Stromal cell of bone marrow (primary cell): ENCODE results near the gene FRMD4B.

ENCODE experiments used
- DNase-seq: peaks from one replicate; pipeline ENCODE4 v3.0.0-alpha.2; 2012; ENCODE audit warnings: low read depth

Gene FRMD4B

DNA sequence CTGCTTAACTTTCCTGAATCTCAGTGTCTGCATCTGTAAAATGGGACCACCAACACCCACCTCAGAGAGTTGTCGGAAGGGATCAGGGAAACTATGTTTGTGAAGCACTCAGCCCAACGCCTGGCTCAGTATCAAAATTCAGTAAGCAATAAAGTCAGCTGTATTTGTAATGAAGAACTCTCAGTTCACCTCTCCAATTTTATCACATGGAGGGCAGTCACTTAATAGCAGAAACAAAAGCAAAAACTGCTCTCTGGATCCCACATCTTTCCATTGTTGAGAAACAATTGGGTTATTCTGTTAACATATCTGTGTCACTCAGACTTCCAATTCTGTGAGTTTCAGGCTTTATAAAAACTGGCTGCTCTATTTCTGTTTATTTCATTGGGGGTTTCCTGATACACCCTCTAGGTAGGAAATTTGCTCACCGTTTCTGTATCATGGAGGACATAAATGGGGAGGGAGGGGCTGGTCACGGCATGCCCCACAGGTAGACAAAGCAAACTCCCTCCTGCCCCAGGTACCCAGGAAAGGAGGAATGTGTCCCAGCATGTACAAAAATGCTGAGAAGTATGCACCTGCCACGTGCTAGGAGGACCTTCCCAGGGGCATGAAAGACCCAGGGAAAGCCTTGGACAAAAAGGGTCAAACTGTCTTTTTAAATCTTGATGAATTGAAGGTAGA lies 182.1 kb downstream of the FRMD4B start:
- no peak for DNase-seq

DNA sequence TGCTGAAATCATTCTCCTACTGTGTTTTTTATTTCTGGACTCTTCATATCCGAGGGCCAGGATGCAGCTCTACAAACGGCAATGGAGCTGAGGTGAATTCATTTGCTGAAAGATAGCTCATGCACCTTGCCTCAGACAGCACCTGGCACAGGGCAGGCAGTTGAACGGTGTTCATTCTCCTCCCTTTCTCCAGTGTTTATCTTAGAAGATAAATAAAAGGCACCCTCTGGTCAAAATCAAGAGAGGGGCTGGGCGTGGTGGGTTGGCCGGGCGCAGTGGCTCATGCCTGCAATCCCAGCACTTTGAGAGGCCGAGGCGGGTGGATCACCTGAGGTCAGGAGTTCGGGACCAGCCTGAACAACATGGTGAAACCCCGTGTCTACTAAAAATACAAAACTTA lies 184.2 kb downstream of the FRMD4B start:
- no peak for DNase-seq

DNA sequence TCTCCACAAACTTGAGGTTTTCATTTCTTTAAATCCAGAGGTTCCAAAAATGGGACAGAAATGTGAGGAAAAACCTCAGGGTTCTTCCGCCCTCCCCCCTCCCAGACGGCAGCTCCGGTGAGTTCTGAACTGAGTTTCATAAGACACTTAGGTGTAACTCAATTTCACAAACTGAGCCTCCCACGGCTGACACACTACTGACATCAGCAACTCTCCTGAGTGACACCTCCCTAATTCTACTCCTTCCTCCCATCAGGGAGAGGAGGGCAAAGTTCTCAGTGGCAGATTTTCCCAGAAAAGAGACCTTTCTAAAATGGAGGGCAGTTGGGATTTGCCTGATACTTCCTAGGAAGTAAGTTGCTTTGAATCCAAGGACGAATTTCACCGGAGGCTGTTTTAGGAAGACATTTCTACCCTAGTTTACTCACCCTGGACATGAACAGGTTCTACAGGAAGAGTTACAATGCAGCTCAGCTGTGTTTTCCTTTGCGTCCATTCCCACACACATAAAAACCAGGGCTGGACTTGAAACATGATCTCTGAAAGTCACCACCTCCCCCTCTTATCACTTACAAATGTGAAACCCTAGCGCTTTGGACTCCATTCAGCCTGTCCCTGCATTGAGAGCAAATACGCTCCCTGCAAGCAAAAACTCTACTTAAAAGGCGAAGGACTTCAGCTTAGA lies 185.4 kb downstream of the FRMD4B start:
- DNase-seq, result no peak

DNA sequence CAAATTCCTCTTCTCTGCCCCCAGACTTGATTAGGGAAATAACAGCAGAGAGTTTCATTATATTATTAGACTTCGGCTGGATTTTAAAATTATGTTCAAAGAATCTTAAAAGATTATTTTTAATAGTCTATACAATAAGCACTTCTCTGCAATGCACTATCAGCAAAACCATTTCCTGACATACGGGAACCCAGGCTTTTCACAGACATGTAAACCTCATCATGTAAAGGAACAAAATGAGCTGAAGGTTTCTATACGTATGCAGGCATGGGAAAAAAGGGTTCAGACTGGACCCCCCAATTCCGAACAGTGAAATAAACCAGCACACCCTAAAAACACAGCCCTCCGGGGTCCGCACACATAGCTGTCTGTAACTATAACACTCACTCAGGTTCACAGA lies 185.9 kb downstream of the FRMD4B start:
- no peak for DNase-seq

DNA sequence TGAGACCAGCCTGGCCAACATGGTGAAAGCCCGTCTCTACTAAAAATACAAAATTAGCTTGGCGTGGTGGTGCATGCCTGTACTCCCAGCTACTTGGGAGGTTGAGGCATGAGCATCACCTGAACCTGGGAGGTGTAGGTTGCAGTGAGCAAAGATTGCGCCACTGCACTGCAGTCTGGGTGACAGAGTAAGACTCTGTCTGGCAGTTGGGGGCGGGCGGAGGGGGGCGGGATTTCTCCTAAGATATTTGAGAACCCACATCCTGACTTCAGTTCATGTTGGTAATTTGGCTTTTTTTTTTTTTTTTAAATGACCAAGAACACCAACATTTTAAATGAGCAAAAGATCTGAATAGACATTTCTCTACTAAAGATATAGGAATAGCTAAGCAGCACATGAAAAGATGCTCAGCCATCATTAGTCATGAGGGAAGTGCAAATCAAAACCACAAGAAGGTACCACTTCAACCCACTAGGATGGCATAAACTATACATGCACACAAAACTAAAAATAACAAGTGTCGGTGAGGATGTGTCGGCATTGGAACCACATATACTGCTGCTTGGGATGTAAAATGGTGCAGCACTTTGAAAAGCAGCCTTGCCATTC lies 187.9 kb downstream of the FRMD4B start:
- DNase-seq, result no peak

DNA sequence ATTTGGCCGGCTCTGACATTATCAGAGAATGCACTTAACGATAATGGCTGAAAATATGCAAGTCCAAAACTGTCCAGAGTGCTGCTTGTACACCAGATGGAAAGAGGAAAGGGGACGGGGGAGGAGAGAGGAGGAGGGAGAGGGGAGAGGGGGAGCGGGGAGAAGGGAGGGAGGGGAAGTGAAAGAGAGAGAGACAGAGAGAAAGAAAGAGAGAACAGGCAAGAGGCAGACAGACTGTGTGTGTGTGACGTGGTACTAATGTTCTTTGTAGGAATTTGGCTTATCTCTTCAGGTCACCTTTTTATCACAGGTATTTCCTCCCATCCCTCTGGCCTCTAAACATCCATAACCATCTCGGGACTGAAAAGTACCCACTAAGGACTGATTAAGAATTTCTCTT lies 188.4 kb downstream of the FRMD4B start:
- DNase-seq, result no peak

DNA sequence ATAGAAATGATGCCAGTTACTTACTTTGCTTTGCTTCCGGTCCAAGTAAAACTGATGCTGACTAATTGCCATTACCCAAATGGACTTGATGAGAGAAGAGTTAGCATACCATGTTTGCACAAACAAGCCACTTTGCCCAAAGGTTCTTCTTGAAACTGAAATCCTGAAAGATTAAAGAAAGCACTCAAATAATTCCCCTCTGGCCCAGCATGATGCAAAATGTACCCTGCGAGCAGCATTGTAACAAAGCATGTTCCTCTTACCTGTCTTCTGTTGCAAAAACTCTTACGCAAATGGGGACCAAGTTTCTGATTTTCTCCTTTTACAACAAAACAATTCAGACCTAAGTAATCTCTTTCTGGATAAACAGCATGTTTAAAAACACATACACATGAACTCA lies 189.0 kb downstream of the FRMD4B start:
- DNase-seq, result no peak

DNA sequence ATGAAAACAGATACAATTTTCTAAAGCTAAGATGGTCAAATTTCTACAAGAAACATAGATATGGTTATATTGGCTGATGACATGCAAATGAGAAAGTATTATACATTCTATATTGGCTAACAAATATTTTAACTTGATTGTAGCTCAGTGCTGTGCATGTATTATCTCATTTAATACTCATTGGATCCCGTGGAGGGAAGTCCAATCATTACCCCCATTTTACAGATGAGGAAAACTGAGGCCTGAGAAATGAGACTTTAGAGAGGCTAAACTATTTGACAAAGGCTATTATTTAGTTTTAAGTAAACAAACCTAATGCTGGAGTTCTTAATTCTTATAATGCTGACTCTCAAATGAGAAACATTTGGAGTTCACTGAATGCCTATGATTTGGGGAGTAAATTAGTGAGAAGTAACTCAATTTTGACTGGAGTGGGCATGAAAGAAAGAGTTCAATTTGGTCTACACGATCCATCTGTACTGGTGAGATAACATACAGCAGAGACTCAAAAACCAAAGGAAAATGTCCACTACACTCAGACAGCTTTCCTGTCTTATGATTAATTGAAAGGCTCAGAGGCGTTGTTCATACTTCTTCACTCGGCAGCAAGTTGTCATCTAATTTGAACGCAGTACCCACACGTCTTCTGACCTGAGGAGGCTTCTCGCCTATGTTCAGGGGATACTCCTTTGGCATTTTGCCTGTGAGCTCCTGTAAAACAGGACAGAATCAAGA lies 191.3 kb downstream of the FRMD4B start:
- DNase-seq, result no peak

DNA sequence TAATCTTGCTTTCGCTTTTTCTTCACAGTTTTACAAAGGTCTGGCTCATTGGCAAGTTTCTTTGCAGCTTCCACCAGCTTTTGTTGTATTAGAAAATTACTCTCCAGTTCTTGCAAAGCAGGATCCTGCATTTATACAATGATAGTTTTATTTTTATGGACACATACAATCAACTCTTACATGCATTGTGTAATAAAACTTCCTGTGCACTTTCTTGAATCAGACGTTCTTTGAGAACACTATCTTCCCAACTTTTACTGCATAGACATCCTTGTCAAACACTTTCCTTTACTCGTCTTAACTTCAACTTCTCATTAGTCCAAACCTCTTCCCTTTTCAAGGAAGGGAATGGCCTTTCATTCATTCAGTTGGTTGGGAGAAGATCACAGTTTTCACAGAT lies 192.1 kb downstream of the FRMD4B start:
- DNase-seq, result no peak

DNA sequence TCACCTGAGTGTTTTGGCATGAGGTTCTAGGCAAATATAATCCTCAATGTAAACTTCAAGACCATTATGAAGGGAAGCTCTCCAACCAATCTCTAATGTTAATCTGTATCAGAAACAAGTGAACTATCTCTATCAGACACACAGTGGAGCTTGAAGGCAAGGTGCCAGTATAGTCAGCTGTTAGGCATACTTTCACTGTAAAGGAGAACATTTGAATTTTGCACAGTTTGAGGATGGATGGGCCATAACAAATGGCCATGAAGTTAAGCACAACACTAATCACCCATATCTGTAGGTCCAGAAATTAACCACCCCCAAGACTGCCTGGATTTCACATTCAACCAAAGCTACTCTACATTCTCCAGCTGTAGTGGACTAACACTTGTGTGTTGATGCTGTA lies 194.4 kb downstream of the FRMD4B start:
- no peak for DNase-seq

DNA sequence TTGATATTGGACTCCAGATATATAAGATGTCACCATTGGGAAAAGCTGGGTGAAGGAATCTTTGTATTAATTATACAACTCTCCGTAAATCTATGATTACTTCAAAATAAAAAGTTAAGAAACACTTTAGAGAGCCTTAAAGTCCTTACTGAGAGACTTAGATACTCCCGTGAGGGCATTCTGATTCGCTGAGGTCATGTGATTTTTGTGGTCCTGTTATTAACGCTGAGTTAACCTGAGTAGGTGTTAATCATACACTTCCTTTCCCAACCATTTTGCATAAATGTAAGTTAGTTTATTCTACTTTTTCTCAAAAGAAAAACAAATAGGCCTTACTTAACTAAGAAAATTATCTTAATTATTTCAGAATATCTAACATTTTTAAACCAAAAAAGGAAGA lies 196.4 kb downstream of the FRMD4B start:
- DNase-seq, result no peak

DNA sequence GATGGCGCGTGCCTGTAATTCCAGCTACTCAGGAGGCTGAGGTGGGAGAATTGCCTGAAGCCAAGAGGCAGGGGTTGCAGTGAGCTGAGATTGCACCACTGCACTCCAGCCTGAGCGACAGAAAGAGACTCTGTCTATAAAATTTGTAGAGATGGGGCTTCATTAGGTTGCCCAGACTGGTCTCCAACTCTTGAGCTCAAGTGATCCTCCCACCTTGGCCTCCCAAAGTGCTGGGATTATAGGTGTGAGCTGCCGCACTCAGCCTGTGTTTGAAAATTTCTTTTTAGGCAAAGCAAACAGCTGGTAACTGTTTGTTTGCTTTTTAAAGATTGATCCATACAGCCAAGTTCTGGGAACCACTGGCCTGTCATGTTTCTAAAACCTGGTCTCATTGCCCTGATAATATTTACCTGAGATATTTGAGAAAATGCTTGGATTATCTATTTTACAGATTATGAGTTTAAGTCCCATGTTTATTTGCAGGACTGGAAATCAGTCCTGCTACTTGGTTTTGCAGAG lies 199.3 kb downstream of the FRMD4B start:
- DNase-seq, result no peak

DNA sequence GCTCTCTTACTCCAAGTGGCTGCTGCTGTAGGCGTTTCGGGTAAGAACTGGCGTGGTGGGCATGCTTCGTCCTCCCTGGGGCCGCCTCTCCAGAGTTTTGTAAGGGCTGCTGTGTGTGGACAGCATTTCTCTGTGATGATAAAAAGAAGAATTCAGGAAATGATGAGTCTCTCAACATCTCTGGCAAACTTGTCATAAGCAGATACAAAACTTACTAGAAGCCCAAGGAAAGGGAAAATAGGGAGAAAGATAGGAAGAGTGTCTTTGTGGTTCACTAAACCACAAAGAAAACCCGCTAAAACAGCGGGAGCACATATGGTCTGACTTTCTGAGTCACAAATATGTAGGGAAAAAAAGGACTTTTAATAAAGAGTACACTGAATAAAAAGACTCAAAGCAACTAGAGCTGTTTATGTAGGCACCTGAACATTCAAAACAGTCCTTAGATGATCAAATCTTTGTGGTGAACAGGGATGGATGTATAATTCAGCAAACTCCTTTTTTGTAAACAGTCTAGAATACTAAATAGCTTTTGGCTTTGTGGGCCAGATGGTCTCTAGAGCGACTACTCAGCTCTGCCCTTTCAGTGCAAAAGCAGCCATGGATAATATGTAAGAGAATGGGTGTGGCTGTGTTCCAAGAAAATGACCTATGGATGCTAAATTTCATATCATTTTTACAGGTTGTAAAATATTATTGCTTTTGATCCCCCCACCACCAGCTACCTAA lies 203.1 kb downstream of the FRMD4B start:
- peak; percentile 35 for DNase-seq

DNA sequence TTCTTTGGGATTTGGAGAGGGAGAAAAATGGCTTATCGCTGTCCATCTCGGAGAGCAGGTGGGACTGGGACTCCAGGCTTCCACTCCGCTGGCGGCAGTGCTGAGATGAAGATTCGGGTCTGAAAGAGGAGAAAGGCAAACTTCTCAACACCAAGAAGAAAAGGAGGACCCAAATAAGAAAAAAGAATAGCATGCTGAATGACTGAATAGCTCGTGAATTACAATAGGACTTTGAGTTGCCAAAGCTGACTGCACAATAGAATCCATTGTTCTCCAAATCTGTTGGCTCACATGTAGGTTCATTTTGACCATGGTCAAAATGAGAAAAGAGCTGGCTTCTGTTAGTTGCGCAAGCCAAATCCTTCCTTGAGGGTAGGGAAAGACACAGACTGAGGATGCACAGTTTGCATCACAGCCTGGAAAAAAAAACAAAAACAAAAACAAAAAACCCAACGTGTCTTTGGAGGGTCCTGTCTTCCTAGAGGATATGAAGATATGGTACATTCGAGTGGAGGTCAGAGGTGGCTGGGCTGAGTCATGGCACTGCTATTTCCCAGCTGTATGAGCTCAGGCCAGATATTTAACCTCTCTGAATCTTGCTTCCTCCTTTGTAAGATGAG lies 204.2 kb downstream of the FRMD4B start:
- DNase-seq, result no peak

DNA sequence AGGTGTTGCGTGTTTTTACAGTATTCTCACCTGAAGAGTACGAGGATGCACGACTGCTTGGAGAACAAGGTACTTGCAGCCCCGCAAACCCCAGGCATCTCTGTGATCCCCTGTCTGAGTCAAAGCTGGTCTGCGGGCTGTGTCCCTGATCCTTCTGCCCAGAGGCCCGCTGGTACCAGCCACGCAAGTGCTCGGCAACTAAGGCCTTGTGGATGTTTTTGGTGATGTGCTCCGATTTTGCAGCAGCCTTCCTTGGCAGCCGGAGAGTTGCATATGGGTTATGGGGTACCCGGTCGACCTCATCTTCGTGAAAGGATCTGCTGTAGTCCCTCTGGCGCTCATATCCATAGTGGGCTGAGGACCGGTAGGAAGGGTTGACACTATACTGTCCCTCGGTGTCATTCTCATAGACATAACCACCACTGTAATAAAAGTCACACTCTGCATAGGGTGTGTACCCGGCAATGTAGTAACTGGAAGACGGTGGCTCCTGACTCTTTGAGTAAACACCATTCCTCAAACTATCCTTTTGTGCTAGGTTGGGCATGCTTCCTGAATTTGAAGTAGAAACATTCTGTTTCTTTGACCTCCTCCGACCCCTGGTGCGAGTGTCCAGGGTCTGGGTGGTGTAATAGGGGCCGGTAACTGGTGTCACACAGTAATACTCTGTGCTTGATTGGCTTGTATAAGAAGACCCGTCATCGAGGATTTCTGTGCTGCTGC lies 204.9 kb downstream of the FRMD4B start:
- DNase-seq, result no peak

DNA sequence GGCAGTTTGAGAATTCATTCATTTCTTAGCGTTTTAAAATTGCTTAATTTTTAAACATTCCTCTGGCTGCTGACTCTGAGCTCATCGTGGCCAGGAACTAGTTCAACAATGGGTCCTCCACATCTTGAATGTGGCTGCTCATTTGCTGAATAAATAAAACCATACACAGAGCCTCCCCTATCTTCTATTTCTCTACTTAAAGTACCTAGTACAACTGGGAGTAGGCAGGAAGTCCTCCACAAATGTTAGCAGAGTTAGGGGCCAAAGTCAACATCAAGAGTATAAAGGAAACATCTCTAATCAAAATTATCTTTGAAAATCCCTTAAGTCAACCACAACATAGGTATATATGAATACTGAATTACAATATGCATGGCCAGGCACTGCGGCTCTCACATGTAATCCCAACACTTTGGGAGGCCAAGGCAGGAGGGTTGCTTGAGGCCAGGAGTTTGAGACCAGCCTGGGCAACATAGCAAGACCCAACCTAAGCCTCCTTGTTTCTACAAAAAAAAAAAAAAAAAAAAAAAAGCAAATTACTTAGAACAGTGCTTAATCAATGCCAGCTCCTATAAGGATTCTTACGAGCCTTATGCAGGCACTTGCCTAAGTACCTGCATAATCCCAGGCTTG lies 206.0 kb downstream of the FRMD4B start:
- DNase-seq, result no peak

DNA sequence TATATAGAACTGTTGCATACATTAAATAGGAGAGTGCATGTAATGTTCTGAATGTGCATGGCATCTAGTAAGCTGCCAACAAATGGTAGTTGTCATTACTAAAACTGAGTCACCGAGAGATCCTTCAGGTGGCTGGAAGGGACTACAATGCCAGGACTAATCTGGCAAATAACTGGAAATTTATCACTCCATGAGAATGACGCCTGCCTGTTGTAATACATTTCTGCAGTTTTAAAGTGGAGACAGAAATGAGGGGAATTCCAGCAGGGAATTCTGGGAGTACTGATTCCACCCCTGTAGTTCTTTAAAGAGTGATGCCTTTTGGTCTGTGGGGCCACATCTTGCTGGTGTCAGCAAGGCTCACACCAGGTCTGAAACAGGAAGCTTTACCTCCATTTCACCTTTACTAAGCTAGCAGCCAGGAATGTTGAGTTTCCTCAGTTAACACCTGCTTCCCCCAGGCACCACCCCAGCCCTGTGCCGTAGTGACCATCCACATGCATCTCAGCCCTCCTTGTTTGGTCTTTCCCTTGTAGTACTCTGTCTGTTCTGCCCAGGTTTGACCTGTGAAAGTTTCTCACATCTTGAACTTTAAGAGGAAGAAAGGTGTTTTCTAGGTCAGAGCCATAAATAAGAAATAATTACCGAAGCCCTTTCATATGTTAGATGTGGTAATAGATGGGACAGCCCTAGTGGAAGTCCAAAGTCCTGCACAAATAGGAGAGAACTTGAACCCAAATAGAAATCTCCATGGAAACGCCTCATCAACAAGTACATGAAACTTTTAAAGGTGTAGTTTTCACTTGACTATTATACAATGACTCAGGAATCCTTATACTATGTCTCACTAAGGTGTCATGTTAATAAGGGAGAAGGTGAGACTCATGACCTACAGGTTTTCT lies 206.8 kb downstream of the FRMD4B start:
- DNase-seq, result no peak

DNA sequence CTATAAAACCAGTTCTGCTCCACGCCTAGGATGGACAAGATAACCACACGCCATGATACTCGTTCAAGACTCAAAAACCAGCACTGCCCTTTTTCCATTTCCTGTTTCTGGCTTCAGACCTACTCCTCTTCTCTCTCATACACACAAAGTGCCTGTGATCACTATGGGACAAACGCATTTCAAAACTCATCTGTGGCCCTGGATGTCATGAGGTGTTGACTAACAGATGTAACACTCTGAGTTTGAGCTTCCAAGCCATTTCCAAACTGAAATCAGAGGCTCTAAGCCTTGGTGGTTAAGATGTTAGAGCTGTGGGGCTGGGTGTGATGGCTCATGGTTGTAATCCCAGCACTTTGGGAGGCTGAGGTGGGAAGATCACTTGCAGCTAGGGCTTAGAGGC lies 207.8 kb downstream of the FRMD4B start:
- DNase-seq, result no peak
